ENCODE results near the gene OR2T11. TPM values are rescaled to one million over a fixed set of nuclear protein-coding genes. Genes with fewer than 3 reads are reported as not detected.

Gene OR2T11
- total RNA-seq, 1 donor from 2014 or later, result not detected

Other genes with a start within 250 kb of the OR2T11 start
- not detected in 2 replicates for gene OR2T1, start 232.0 kb downstream of the OR2T11 start, total RNA-seq
- not detected in 2 replicates for gene OR2T2, start 189.5 kb downstream of the OR2T11 start, total RNA-seq
- gene OR2T3, start 161.7 kb downstream of the OR2T11 start, total RNA-seq, result not detected in 2 replicates
- not detected in 2 replicates for gene OR2T5, start 146.5 kb downstream of the OR2T11 start, total RNA-seq
- gene OR2G6, start 127.0 kb downstream of the OR2T11 start, total RNA-seq, result not detected in 2 replicates
- not detected in 2 replicates for gene OR2T29, start 72.3 kb downstream of the OR2T11 start, total RNA-seq
- not detected in 2 replicates for gene OR2T34, start 60.3 kb downstream of the OR2T11 start, total RNA-seq
- not detected in 2 replicates for gene OR2T10, start 37.4 kb downstream of the OR2T11 start, total RNA-seq
- not detected in 2 replicates for gene OR2T35, start 10.2 kb upstream of the OR2T11 start, total RNA-seq
- gene OR2T27, start 20.4 kb upstream of the OR2T11 start, total RNA-seq, result not detected in 2 replicates
- gene OR14I1, start 67.7 kb upstream of the OR2T11 start, total RNA-seq, result not detected in 2 replicates
- gene LYPD8, start 120.7 kb upstream of the OR2T11 start, total RNA-seq, result not detected in 2 replicates
- 34.9 and 37.7 TPM in 2 replicates for gene SH3BP5L, start 190.8 kb upstream of the OR2T11 start, total RNA-seq
- 16.2 and 20.6 TPM in 2 replicates for gene ZNF672, start 203.1 kb upstream of the OR2T11 start, total RNA-seq
- gene ZNF692, start 224.0 kb upstream of the OR2T11 start, total RNA-seq, result 39.0 and 41.4 TPM in 2 replicates

Data from astrocyte (in vitro differentiated cells and primary cell).